ENCODE data around the gene PITPNB. TPM values are rescaled to one million over a fixed set of nuclear protein-coding genes. Genes with fewer than 3 reads are reported as not detected.

The PITPNB gene
- total RNA-seq, 3 donors from 2014 or later, result 42.5 to 130 (median 47.4) TPM

- intact Hi-C loops (cut with DNase I, micrococcal nuclease), result no loop called here
- TF ChIP-seq CTCF (IDR thresholded peaks at IDR 0.05), result no peak
- DNase-seq (no peak), ATAC-seq (no peak)
- Histone ChIP-seq H3K4me3 (no peak overlapping the region), H3K9me3 (no peaks in the 10 kb centered on the region), H3K36me3 (ENCODE audit: low read depth) (no peaks in the 10 kb centered on the region), H3K4me1 (ENCODE audit: low read depth) (no peaks in the 10 kb centered on the region)
Observed at GRCh38 chr22:27842669-27843431, 76.2 kb downstream of the PITPNB start.

- Histone ChIP-seq H3K4me1 (ENCODE audit: low read depth) (no peaks in the 10 kb centered on the region), H3K36me3 (ENCODE audit: low read depth) (no peaks in the 10 kb centered on the region), H3K4me3 (no peak overlapping the region), H3K9me3 (no peaks in the 10 kb centered on the region)
- DNase-seq, result no peak
- no peak for TF ChIP-seq CTCF (IDR thresholded peaks at IDR 0.05)
- ATAC-seq, result no peak
- intact Hi-C loops (cut with DNase I, micrococcal nuclease), result no loop called here
Observed at GRCh38 chr22:27842201-27842600, 76.9 kb downstream of the PITPNB start.

- TF ChIP-seq CTCF (IDR thresholded peaks at IDR 0.05), result no peak
- no peak for DNase-seq
- Histone ChIP-seq H3K4me3 (no peak overlapping the region), H3K36me3 (ENCODE audit: low read depth) (no peaks in the 10 kb centered on the region), H3K4me1 (ENCODE audit: low read depth) (no peaks in the 10 kb centered on the region), H3K9me3 (no peaks in the 10 kb centered on the region)
- no peak for ATAC-seq
- intact Hi-C loops (cut with DNase I, micrococcal nuclease), result no loop called here
Observed at GRCh38 chr22:27840436-27840835, 78.6 kb downstream of the PITPNB start.

DNA sequence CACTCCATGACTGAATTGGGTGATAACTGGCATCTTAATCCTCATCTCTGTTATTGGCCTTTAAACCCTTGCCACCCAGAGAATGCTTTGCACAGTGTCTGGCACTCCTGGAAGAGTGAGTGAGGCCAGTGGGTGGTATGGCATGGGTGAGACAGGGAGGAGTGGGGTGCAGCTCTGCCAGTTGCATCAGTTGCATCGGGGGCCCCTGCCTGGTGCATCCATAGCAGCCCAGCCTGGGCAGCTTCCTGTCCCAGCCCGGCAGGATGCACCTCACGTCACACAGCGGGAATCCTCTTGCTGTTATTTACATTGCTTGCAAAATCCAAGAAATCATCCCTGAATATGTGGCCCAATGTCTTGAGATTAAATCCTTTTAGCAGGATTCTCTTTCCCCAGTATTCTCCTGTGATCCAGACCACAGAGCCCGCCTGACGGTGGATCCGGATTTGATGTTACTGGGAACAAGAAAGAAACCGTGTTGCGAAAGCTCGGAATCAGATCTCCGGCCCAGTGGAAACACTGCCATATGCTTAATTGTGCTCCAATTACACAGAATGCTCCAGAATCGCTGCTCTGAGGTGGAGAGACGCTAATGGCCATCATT is 79.9 kb downstream of the PITPNB start:
- intact Hi-C loops (cut with DNase I, micrococcal nuclease), result no loop called here

GRCh38 chr22:27836181-27836580 is 82.9 kb downstream of the PITPNB start:
- H3K36me3 ChIP-seq (ENCODE audit: low read depth), result no peaks in the 10 kb centered on the region
- no peak for ATAC-seq
- no peak for TF ChIP-seq CTCF (IDR thresholded peaks at IDR 0.05)
- intact Hi-C loops (cut with DNase I, micrococcal nuclease), result no loop called here
- no peak for DNase-seq
- H3K4me1 ChIP-seq (ENCODE audit: low read depth), result no peaks in the 10 kb centered on the region
- no peak overlapping the region for H3K4me3 ChIP-seq
- no peaks in the 10 kb centered on the region for H3K9me3 ChIP-seq

More for the DNA sequence above, 79.9 kb downstream of the PITPNB start:
- H3K9me3 ChIP-seq, result no peaks in the 10 kb centered on the region
- no peak overlapping the region for H3K4me3 ChIP-seq
- H3K36me3 ChIP-seq (ENCODE audit: low read depth), result no peaks in the 10 kb centered on the region
- DNase-seq (no peak), ATAC-seq (no peak)
- TF ChIP-seq CTCF (IDR thresholded peaks at IDR 0.05), result no peak
- no peaks in the 10 kb centered on the region for H3K4me1 ChIP-seq (ENCODE audit: low read depth)

All from mucosa of descending colon (tissue), 3 donors.